ENCODE data around the gene HOXB5.

The HOXB5 gene

GRCh38 chr17:48631693-48632578, 38.4 kb upstream of the HOXB5 start:
- H3K27ac ChIP-seq, result no peak overlapping the region
- no peak for TF ChIP-seq ZFX (IDR thresholded peaks at IDR 0.05; ENCODE audit: borderline replicate concordance)
- TF ChIP-seq, protein P1, sequence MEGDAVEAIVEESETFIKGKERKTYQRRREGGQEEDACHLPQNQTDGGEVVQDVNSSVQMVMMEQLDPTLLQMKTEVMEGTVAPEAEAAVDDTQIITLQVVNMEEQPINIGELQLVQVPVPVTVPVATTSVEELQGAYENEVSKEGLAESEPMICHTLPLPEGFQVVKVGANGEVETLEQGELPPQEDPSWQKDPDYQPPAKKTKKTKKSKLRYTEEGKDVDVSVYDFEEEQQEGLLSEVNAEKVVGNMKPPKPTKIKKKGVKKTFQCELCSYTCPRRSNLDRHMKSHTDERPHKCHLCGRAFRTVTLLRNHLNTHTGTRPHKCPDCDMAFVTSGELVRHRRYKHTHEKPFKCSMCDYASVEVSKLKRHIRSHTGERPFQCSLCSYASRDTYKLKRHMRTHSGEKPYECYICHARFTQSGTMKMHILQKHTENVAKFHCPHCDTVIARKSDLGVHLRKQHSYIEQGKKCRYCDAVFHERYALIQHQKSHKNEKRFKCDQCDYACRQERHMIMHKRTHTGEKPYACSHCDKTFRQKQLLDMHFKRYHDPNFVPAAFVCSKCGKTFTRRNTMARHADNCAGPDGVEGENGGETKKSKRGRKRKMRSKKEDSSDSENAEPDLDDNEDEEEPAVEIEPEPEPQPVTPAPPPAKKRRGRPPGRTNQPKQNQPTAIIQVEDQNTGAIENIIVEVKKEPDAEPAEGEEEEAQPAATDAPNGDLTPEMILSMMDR (IDR thresholded peaks at IDR 0.05), result no peak

- no peak overlapping the region for H3K27ac ChIP-seq
- TF ChIP-seq, protein P1 (IDR thresholded peaks at IDR 0.05), result no peak
Measured at GRCh38 chr17:48630925-48631692, 37.5 kb upstream of the HOXB5 start.

- H3K27ac ChIP-seq, result no peak overlapping the region
- TF ChIP-seq ZFX (IDR thresholded peaks at IDR 0.05; ENCODE audit: borderline replicate concordance), result no peak
- TF ChIP-seq, protein P1 (IDR thresholded peaks at IDR 0.05), result no peak
Measured at GRCh38 chr17:48630009-48630924, 36.7 kb upstream of the HOXB5 start.

DNA sequence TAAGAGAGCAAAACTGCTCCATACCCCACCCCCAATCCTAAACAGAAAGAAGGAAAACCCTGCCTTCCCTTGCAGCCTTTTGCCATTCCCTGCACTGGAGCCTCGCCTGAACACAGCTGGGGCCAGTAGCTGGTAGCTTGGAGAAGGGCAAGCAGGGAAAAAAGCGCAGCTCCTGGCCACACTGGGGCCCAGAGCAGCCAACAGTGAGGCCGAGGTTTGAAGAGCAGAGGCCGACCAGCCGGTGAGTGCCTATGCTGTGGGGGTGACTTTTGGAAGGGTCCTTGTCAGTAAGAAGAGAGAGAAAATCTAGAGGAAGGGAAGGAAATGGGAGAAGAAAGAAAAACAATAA, 35.8 kb upstream of the HOXB5 start:
- no peak overlapping the region for H3K27ac ChIP-seq
- TF ChIP-seq ZFX (IDR thresholded peaks at IDR 0.05; ENCODE audit: borderline replicate concordance), result no peak
- TF ChIP-seq, protein P1 (IDR thresholded peaks at IDR 0.05), result no peak

DNA sequence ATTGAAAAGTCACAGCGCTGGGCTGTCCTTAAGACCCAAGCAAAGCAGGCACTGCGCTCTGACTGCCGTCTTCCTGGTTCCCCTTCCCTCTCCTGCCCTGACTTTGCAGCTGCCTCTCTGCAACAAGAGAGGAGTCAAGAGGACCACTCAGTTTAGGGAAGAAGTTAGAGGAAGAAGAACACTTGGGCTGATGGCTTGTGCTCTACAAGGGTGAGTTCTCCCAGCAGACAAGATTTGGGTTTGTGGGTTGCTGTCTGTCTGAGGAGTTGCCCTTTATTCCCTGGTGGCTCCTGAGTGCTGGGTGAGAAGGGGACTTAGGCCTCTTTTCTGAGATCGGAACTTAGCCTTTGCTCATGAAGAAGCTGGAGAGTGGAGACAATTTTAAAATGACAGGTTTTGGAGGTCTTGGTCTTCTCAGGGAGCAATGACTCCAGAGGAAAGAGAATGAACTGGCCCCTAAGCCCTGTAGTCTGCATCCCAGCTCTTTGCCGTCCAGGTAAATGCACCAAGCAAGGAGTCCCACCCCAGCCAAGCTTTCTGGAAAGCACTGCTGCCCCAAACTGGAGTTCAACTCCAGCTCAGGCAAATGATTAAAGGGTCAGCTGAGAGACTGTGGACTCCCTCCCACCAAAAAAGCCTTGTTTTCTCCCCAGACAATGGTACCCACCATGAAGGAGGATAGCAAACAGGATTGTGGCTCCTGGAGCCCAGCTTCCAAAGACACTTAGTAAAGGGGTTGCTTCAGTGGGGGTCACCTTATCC, 35.3 kb upstream of the HOXB5 start:
- TF ChIP-seq, protein P1 (IDR thresholded peaks at IDR 0.05), result no peak
- no peak for TF ChIP-seq ZFX (IDR thresholded peaks at IDR 0.05; ENCODE audit: borderline replicate concordance)

GRCh38 chr17:48627623-48628521, 34.3 kb upstream of the HOXB5 start:
- no peak overlapping the region for H3K27ac ChIP-seq
- no peak for TF ChIP-seq ZFX (IDR thresholded peaks at IDR 0.05; ENCODE audit: borderline replicate concordance)
- TF ChIP-seq, protein P1 (IDR thresholded peaks at IDR 0.05), result no peak

More for the DNA sequence above, 35.3 kb upstream of the HOXB5 start:
- no peak overlapping the region for H3K27ac ChIP-seq
